SK-N-DZ (cell line): ENCODE results near the gene NFXL1.

Experiments
- DNase-seq: peaks from one replicate; pipeline ENCODE4 v3.0.0-alpha.2; 2015; ENCODE audit warnings: low spot score

Gene NFXL1

DNA sequence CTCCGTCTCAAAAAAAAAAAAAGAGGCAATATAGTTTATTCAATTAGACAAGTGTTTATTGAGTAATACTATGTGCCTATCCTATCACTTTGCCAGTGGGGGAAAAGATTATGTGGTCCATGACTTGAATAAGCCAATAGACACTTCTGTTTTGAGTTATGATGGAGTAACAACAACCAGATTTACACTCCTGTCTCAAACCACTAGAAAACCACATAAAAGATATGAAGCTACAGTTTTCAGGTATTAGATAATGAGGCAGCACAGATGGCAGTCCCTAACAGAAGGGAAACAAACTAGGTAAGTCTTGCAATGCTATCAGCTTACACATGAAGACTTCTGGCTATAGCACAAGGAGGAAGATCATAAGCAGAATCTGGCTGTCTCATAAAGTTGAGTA is 22.5 kb downstream of the NFXL1 start:
- DNase-seq = no peak

DNA sequence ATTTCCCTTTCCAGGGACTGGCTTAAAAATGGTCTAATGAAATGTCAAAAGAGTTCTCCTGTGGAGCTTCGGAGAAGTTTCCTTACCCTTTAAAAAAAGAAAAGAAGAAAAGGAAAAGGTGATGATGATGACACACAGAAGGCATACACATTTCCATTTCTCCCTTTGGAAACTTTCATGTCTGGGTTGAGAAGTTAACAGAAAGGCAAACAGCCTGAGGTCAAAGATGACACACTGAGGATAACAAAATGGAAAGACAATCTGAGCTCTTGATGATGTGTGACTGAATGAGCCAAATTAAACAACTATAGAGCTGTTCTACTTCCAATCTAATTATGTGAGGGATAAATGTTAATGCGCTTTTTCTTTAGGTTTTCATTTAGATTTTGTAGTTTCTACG is 32.2 kb downstream of the NFXL1 start:
- no peak for DNase-seq

DNA sequence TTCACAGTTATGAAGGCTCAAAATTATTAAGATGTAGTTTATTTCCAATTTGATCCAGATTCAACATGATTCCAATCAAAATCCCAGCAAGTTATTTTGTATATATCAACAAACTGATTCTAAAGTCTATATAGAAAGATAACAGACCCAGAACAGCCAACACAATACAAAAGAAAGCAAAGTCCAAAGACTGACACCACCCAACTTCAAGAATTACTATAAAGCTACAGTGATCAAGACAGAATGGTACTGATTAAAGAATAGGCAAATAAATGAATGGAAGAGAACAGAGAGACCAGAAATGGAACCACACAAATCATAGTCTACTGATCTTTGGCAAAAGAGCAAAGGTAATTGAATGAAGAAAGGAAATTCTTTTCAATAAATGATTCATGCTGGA is 34.9 kb downstream of the NFXL1 start:
- no peak for DNase-seq

DNA sequence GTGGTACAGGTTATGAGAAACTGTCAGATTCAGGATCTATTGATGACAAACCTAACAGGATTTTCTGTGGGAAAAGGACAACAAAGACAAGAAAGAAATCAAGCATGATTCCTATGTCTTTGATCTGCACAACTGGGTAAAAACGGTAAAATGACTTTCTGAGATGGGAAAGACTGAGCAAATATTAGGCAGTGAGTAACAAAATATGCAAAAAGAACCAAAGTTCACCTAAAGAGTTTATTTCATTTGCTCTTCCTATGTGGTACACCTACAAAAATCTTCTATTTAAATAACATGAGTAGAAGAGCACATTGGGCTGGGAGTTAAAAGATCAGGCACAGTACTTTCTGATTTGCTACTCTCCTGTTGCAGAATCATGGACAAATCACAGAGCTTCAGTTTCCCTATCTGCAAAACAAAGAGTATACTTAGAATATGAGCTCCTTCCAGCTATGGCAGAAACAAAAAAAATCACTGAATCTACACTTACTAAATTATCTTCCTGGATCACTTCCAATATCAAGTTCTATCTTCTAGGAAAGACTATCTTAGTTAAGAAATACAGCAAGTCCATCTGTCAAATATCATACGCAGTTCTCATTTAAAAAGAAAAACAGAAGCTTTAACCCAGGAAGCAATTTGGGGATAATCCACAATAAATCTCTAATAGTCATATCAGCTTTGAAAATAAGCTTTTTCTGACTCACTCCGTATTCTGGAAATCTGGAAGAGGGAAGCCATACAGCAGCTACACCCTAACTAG is 37.4 kb downstream of the NFXL1 start:
- DNase-seq = no peak

DNA sequence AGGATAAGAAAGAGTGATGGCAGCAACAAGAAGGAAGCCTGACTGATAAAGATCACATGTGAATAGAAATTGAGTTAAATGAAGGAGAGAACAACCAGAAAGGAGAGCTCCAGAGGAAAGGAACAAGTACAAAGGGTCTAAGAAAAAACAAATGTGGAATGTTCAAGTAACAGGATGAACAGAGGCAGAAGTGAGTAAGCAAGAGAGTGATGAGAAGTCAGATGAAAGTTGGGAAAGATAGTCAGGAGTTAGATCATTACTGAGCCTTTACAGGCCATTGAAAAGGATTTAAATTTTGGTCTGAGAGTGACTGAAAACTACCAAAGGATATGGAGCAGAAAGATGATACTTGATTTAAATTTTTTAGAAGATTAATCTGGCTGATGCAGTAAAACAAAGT is 38.1 kb downstream of the NFXL1 start:
- DNase-seq = peak; percentile 39

DNA sequence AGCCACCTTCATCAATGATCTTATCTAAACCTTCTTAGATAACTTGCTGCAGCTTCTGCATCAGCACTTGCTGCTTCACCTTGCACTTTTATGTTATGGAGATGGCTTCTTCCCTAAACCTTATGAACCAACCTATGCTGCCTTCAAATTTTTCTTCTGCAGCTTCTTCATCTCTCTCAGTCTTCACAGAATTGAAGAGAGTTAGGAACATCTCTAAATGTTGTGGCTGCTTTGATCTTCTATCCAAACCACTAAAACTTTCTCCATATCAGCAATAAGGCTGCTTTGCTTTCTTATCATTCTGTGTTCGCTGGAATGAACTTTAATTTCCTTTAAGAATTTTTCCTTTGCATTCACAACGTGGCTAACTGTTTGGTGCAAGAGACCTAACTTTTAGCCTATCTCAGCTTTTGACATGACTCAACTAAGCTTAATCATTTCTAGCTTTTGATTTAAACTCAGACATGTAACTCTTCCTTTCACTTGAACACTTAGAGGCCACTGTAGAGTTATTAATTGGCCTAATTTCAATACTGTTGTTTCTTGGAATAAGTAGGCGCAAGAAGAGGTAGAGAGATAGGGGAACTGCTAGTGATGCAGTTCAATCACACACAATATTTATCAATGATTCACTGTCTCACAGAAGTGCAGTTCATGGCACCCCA is 40.4 kb downstream of the NFXL1 start:
- no peak for DNase-seq

DNA sequence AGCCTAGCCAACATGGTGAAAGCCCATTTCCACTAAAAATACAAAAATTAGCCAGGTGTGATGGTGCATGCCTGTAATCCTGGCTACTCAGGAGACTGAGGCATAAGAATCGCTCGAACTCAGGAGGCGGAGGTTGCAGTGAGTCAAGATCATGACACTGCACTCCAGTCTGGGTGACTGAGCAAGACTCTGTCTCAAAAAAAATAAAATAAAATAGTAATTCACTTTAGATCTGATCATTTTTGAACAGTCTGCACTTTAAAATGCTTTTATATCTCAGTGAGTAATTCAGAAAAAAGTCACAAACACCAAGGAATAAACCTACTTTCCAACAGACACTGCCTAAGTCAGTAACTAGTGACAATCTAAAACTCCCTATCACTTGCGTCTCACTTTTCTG is 50.9 kb downstream of the NFXL1 start:
- DNase-seq = no peak

DNA sequence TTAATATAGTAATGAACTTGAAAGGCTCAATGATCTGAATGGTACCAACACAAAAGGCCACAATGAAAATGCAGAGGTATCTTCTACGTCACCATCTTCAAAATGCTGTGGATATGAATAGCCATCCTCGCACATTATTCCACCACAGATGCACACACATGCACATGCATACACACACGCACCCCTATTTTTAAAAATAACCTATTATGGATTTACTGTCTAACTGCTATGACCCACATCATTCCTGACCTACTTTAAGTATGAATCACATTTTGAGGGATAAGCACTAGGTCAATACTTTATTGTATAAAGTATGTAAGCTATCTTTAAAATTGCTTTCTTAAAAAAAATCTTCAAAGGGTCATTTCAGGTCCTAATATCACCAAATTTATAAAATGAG is 52.1 kb downstream of the NFXL1 start:
- DNase-seq = no peak

DNA sequence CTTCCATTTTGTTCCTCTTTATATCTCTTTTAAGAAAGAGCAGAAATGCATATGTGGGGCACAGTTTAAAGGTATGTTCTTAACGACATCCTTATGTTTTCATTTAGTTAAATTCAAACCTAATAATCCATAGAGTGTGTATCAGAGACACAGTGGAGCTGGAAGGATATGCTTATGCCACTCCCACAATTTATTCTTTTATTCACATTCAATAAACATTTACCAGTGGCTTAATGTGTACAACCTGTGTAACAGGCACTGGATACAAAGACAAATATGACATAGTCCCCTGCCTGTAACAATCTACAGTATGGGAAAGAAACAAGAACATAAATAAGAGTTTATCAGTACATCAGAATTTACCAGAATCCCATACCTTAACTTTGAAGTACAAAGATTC is 54.1 kb downstream of the NFXL1 start:
- no peak for DNase-seq

DNA sequence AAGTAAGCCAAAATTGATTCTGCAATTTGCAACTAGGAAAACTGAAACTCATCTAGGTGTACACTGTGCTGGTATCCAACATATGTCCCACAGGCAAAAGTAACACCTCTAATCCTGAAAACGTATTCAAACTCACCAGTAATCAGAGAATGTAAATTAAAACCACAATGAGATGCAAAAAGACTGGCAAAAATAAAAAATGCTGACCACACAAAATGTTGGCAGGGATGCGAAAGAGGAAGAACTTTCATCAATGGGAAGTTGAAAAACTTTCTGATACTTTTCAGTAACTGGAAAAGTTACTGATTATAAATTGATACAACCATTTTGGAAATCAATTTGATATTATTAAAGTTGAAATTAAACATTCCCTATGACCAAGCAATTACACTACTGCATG is 56.4 kb downstream of the NFXL1 start:
- DNase-seq = no peak

DNA sequence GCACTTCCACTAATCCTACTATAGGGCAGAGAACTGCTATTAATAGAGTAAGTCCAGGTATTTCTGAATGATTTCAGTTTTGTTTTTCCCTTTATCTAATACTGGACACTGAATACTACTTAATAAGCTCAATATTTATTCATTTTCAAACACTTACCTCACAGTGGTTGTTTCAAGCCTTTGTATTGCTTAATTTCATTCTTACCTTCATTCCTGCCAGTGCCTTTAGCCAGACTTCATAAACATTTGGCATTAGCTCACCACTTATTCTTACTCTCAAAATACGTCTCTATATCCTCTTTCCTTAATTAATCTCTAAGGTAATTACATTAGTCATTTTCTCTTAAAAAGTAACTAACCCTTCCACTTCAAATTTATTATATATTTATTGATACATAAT is 57.7 kb downstream of the NFXL1 start:
- DNase-seq = no peak

DNA sequence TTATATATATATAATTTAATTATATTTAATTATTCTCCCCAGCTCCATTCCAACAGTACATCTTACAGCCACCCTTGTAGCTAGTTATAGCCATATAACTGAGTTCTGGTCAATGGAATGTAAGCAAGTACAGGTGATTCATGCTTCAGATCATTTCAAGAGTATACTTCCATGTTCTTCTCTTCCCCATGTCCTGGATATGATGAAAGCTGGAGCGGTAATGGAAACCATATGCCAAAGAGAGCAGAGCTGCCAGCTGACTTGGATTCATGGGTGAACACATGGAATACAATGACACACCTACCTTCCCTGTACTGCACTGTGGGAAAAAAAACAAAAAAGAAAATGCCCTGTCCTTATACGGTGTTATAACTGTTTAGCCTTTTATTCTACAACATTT is 59.0 kb downstream of the NFXL1 start:
- no peak for DNase-seq

DNA sequence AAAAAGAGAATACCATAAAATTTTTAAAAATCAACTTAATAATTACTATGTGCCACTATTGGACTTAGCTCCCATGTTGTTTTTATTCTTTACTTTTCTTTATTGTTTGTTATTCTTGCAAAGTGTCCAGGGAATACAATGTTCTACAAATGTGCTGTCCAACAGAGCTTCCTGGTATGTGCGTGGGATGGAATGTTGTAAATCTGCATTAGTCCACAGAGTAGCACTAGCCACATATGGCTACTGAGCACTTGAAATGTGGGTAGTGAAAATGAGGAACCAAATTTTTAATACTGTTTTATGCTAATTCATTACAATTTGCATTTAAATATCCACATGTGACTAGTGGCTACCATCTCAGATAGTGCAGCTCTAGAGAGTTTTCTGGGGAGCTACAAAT is 62.2 kb downstream of the NFXL1 start:
- no peak for DNase-seq

DNA sequence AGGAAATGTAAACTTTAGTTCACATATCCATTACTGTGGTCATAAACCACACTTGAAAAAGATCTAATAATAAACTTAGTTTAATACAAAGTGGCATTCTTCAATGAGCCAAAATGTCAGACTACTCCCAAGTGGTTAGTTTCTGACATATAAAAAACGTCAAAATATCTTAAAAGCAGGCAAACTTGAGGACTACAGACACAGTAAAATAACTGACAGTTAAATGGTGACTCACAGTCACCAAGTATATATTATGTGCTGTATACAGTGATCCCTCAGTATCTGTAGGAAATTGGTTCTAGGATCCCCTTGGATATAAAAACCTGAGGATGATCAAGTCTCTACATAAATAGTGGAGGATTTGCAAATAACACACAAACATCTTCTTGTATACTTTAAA is 64.9 kb downstream of the NFXL1 start:
- no peak for DNase-seq

DNA sequence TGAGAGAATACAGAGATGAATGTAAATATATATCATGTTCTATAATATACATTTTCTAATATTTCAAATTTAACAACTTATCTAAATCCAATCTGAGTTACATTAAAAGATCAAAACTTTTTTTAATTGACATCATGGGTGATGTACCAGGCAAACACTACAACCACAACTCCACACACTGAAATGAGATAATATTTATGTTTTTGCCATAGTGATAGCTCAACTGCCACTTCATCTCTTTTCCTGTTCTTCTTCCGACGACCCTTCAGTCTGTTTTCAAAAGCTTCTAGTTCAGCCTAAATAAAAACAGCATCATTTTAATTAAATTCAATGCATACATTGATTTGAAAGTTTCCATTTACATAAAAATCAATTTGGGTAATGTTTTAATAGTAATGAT is 66.3 kb downstream of the NFXL1 start:
- no peak for DNase-seq

DNA sequence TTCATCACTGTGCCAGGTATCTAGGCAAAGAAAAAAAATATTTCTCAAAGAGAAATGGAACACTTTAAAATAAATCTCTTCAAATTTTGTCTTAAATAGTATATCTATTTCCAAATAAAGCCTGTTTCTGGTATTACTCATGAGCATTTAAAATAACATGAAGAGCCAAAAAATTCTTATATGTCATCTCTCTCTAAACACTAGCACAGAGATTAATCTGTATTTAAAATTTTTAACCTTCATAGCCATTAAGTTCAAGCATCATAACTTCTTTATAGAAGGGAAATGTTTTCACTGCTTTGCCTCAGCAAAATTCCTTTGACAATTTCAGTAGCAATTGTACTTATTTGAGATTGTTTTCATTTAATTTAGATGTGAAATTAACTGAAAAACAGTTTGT is 71.4 kb downstream of the NFXL1 start:
- no peak for DNase-seq

DNA sequence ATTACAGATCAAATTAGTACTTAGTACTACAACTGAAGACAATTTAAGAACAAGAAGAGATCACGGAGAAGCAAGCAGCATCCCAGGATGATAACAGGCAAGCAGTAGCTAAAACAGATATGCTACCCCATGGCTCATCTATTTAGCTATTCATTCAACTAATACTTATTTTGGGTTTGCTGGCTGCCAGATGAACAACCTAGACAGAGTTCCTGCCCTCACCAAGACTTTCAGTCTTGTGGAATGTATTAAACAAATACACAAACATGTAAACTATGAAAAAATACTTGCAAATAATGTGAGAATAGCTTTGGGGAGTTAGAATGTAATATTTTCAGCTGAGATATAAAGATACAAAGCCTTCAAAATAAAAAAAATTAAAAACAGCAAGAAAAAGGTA is 74.1 kb downstream of the NFXL1 start:
- no peak for DNase-seq

DNA sequence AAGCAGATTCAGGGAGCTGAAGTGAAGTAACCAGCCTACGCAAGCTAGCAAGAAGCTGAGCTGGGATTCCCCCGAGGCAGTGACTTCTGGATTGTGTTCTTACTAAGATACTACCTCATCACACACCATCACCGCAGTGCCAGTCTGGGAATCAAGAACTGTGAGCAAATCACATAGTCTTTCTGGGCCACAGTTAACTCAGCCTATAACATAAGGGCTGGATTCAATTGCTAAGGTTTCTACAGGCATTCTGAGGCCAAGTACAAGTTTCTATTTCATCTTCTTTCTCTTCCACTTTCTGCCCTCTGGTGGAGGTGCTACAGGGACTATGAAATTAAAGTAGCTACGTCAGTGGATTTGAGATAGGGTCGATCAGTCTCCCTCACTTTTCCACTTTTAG is 75.1 kb downstream of the NFXL1 start:
- peak; percentile 18 for DNase-seq

DNA sequence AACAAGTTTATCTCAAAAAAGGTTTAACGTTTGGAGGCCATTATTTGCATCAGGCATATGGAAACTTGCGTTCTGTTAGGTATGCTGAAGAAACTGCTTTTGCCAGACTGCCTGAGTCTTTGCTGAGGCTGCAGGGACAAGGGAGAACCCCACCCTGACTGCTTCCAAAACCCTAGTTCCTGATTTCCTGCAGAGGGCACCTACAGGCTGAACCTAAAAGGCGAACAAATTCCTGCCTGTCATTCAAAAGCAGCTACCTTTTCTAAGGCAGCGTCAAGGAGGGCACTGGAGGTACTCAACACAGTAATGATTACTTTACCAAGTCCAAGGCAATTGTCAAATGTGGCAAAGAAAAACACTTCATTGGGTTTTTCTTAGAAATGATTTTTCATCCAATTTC is 75.9 kb downstream of the NFXL1 start:
- no peak for DNase-seq

DNA sequence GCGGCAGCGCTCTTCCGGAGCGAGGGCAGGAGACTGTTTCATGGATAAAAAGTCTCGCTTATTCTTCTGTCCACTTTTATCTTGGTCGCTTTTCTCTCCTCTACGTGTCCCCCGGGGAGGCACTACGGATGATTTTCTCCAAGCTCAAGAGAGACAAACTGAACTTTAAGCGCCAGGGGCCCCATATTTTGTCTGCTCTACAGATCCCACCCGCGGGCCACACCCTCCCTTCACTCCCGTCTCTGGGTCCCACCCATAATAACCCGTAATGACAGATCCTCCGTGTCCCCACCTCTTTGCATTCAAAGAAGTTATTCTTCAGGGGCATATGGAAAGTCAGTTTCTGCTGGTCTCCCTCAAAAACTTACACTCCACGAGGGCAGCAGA is 76.5 kb downstream of the NFXL1 start, which contains the start of gene CORIN:
Gene CORIN, minus strand, starts transcription at position 160 of the 387 bp plus-strand sequence. Its CDS starts 118 bp downstream, at position 42.
- no peak for DNase-seq

DNA sequence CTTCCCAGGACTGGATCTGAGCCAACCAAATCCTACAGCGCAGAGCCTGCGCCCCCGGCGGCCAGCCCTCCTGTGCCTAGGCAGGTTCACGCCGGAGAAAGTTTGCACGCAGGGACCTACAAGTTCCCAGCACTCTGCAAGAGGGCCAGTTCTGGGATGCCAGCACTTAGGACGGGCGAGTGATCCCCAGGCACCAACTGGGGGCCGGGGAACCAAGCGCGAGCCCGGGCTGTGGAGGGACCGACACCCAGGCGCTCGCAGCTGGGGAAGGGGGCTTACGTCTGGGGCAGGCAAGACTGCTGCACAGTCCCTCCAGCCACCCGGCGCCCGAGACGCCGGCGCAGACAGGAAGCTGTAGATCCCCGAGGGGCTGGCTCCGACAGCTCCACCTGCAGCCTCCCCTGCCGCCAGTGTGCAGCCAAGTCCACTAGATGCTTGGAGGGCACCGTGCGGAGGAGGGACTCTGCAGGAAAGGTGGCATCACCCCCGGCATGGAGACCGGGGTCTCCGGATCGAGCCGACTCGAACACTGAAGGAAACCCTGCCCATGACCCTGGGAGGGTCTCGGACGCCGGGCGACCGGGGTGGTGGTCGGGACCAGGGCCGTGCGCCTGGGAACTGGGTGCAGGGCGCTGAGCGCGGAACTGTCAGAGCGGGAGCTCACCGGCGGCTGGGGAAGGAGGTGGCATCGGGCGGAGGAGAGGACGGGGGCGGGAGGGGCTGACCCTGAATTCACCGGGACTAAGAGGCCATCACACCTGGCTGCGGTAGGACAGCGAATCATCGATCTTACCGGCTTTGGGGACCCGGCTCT is 77.1 kb downstream of the NFXL1 start:
- no peak for DNase-seq

DNA sequence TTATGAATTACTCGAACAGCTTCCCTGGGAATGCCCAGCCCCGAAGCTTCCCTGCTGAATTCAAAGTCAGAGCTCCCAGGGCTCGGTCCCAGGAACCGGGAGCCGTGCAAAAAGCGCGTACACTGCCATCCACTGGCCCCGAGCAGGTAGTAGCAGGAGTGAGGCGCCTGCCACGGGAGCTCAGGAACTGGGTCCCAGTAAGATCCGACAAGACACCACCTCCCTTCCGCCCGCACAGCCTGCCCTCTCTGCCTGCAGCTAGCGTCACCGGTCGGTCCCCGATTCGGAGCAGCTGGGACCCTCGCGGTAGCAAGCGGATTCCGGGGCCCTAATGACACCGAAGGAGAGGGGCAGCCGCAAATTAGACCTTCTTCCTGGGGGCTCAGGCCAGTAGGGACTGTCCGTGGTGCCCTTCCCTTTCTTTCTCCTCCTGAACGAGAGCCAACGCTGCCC is 77.7 kb downstream of the NFXL1 start:
- DNase-seq = peak; percentile 72

DNA sequence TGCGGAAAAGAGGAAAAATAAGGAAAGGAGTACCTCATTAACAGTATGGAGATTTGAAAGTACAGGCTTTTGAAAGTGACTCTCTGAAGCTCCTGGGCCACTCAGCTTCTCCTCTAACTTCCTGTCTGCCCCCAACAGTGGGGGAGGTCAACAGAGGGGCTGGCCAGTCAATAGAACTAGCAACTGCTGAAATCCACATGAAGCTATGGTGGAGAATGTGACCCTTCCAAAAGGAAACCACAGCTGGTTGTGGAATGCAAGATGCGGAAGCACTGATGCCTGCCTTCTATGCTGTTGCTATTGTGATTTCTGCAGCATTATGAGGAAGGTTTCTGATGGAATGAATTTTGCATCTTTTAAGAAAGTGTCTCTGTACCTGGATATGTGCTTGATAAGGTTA is 78.9 kb downstream of the NFXL1 start:
- no peak for DNase-seq
